Fibroblast of lung (primary cell): Measurements from ENCODE around the gene BCL7C. TPM values are rescaled to one million over a fixed set of nuclear protein-coding genes. Genes with fewer than 3 reads are reported as not detected.

Experiments
- DNase-seq, 2 donors: peaks; one replicate each; pipeline versions ENCODE4 v3.0.0 to v3.0.0-alpha.2; 2010; ENCODE audit warnings: low read depth in 2 of 2
- H2AFZ ChIP-seq: 2 replicates; pipeline ENCODE4 v1.5.1; 2012; ENCODE audit warnings: low read length, control low read depth, inconsistent platforms
- H3K27ac ChIP-seq: 2 replicates; pipeline ENCODE4 v1.5.1; 2011; ENCODE audit warnings: low read length, control low read depth; ENCODE audit not compliant: insufficient read depth
- H3K27me3 ChIP-seq: 2 replicates; pipeline ENCODE4 v1.5.1; 2011; ENCODE audit warnings: mild to moderate bottlenecking, low read length; ENCODE audit not compliant: control insufficient read depth, insufficient read depth
- H3K36me3 ChIP-seq: 2 replicates; pipeline ENCODE4 v1.5.1; 2011; ENCODE audit warnings: low read length; ENCODE audit not compliant: control insufficient read depth, insufficient read depth
- H3K4me1 ChIP-seq: 2 replicates; pipeline ENCODE4 v1.5.1; 2011; ENCODE audit warnings: low read length; ENCODE audit not compliant: control insufficient read depth, insufficient read depth; ENCODE audit errors: extremely low read depth
- H3K4me2 ChIP-seq: 2 replicates; pipeline ENCODE4 v1.5.1; 2011; ENCODE audit warnings: low read length, control low read depth; ENCODE audit not compliant: insufficient read depth; ENCODE audit errors: extremely low read depth
- H3K4me3 ChIP-seq, 4 experiments: fragments of 200-600 bp in 1 of 4; sonication (generic) in 1 of 4; replicated peaks in 1 of 4; 2 replicates each; pipeline ENCODE4 v1.5.1; 2011 to 2016; ENCODE audit warnings: low read length in 4 of 4, low read depth in 3 of 4, mild to moderate bottlenecking in 3 of 4, control low read depth in 2 of 4, inconsistent platforms in 1 of 4, mixed read lengths in 1 of 4; ENCODE audit not compliant: insufficient read depth in 1 of 4; ENCODE audit errors: control extremely low read depth in 1 of 4
- H3K79me2 ChIP-seq: 2 replicates; pipeline ENCODE4 v1.5.1; 2012; ENCODE audit warnings: mild to moderate bottlenecking, low read length, inconsistent platforms; ENCODE audit not compliant: control insufficient read depth, insufficient read depth
- H3K9ac ChIP-seq: 2 replicates; pipeline ENCODE4 v1.5.1; 2011; ENCODE audit warnings: mild to moderate bottlenecking, low read length, control low read depth; ENCODE audit not compliant: insufficient read depth
- H3K9me3 ChIP-seq: 2 replicates; pipeline ENCODE4 v1.5.1; 2012; ENCODE audit warnings: low read depth, low read length; ENCODE audit not compliant: control insufficient read depth, insufficient read depth
- H4K20me1 ChIP-seq: 2 replicates; pipeline ENCODE4 v1.5.1; 2011; ENCODE audit warnings: low read length; ENCODE audit not compliant: control insufficient read depth, insufficient read depth; ENCODE audit errors: extremely low read depth
- CTCF ChIP-seq, 2 donors: IDR thresholded peaks in 1 of 2; conservative IDR thresholded peaks in 1 of 2; 1 replicate in 1 of 2; 2 replicates in 1 of 2; pipeline ENCODE4 v1.5.1; 2011 to 2012; ENCODE audit warnings: low read length in 2 of 2, control low read depth in 1 of 2, inconsistent platforms in 1 of 2, low read depth in 1 of 2, mild to moderate bottlenecking in 1 of 2
- EZH2 ChIP-seq: IDR thresholded peaks from 2 replicates; pipeline ENCODE4 v1.5.1; 2012; ENCODE audit warnings: low read length, control low read depth, mild to moderate bottlenecking; ENCODE audit errors: missing control alignments
- polyA plus RNA-seq, 2 donors: library from polyadenylated mRNA; depleted of rRNA in 1 of 2; stranded (reverse) in 1 of 2; unstranded in 1 of 2; fragments of >200 nt; gene quantifications; 2 replicates each; pipeline ENCODE4 v1.2.1, GENCODE V29; 2011 to 2012; ENCODE audit warnings: missing spikeins in 1 of 2
- total RNA-seq: library from RNA; depleted of rRNA; stranded (reverse); fragments of >200 nt; gene quantifications from 2 replicates; pipeline ENCODE4 v1.2.1, GENCODE V29; 2014

Gene BCL7C
- total and polyA plus RNA-seq, 2 donors (not counting 1 experiment from before 2014, with no cell fraction given), result 25.6 to 28.2 TPM

- H3K36me3 ChIP-seq, result peaks cover 14% of the 10 kb centered on the region
- H4K20me1 ChIP-seq, result no peaks in the 10 kb centered on the region
- no peaks in the 10 kb centered on the region for H3K27me3 ChIP-seq
- H3K9ac ChIP-seq, result no peak overlapping the region
- H3K9me3 ChIP-seq, result no peaks in the 10 kb centered on the region
- TF ChIP-seq EZH2, result no peak
- no peak for TF ChIP-seq CTCF (conservative IDR thresholded peaks at IDR 0.05 in 1 of 2, IDR thresholded peaks at IDR 0.05 in 1 of 2; ENCODE audit: low read depth in 1 of 2, low read length in 2 of 2)
- H3K79me2 ChIP-seq, result no peaks in the 10 kb centered on the region
- no peak overlapping the region for H3K4me2 ChIP-seq
- H3K4me1 ChIP-seq, result no peaks in the 10 kb centered on the region
- H3K4me3 ChIP-seq, result no peak overlapping the region
- no peak for DNase-seq
- H2AFZ ChIP-seq, result no peak overlapping the region
- no peak overlapping the region for H3K27ac ChIP-seq
Observed at GRCh38 chr16:30886145-30886544, 7.7 kb downstream of the BCL7C start.

GRCh38 chr16:30885196-30885595, 8.7 kb downstream of the BCL7C start:
- TF ChIP-seq CTCF (conservative IDR thresholded peaks at IDR 0.05 in 1 of 2, IDR thresholded peaks at IDR 0.05 in 1 of 2; ENCODE audit: low read depth in 1 of 2, low read length in 2 of 2) (no peak), EZH2 (no peak)
- H3K36me3 ChIP-seq, result peaks cover 14% of the 10 kb centered on the region
- no peak overlapping the region for H3K27ac ChIP-seq
- H3K4me2 ChIP-seq, result no peak overlapping the region
- H3K4me3 ChIP-seq, result no peak overlapping the region
- no peak overlapping the region for H2AFZ ChIP-seq
- H3K27me3 ChIP-seq, result no peaks in the 10 kb centered on the region
- no peaks in the 10 kb centered on the region for H4K20me1 ChIP-seq
- no peak overlapping the region for H3K9ac ChIP-seq
- H3K9me3 ChIP-seq, result no peaks in the 10 kb centered on the region
- no peak for DNase-seq
- no peaks in the 10 kb centered on the region for H3K79me2 ChIP-seq
- H3K4me1 ChIP-seq, result no peaks in the 10 kb centered on the region

GRCh38 chr16:30884760-30885159, 9.1 kb downstream of the BCL7C start:
- Histone ChIP-seq H2AFZ (no peak overlapping the region), H3K4me2 (no peak overlapping the region), H4K20me1 (no peaks in the 10 kb centered on the region), H3K27me3 (no peaks in the 10 kb centered on the region), H3K4me1 (no peaks in the 10 kb centered on the region), H3K79me2 (no peaks in the 10 kb centered on the region), H3K27ac (no peak overlapping the region), H3K9ac (no peak overlapping the region), H3K9me3 (no peaks in the 10 kb centered on the region), H3K4me3 (no peak overlapping the region), H3K36me3 (peaks cover 14% of the 10 kb centered on the region)
- DNase-seq, result no peak
- TF ChIP-seq CTCF (conservative IDR thresholded peaks at IDR 0.05 in 1 of 2, IDR thresholded peaks at IDR 0.05 in 1 of 2; ENCODE audit: low read depth in 1 of 2, low read length in 2 of 2) (no peak), EZH2 (no peak)
